Nephron progenitor cell (in vitro differentiated cells): ENCODE results near the gene SIRPD.

Experiments
- DNase-seq: peaks from one replicate; pipeline ENCODE4 v3.0.0; 2021
- H3K27ac Mint-ChIP-seq: 2 replicates; pipeline ENCODE4 v1.8.0; 2021; ENCODE audit warnings: mild to moderate bottlenecking, moderate library complexity, mixed read lengths
- H3K27me3 Mint-ChIP-seq: 2 replicates; pipeline ENCODE4 v1.8.0; 2021; ENCODE audit warnings: mild to moderate bottlenecking, low read depth, mixed read lengths; ENCODE audit not compliant: poor library complexity
- H3K36me3 Mint-ChIP-seq: 2 replicates; pipeline ENCODE4 v1.8.0; 2021; ENCODE audit warnings: low read depth, mixed read lengths
- H3K4me1 Mint-ChIP-seq: 2 replicates; pipeline ENCODE4 v1.8.0; 2021; ENCODE audit warnings: mixed read lengths
- H3K4me3 Mint-ChIP-seq: 2 replicates; pipeline ENCODE4 v1.8.0; 2021; ENCODE audit warnings: mild to moderate bottlenecking, moderate library complexity, mixed read lengths
- H3K9me3 Mint-ChIP-seq: 2 replicates; pipeline ENCODE4 v1.8.0; 2021; ENCODE audit warnings: mild to moderate bottlenecking, moderate library complexity, mixed read lengths
- CTCF ChIP-seq: fragments of 200-600 bp; sonication (generic); IDR thresholded peaks from 2 replicates; pipeline ENCODE4 v1.5.0; 2021; ENCODE audit warnings: antibody characterized with exemption

SIRPD gene

GRCh38 chr20:1557605-1558004 is at the start of gene SIRPD:
Gene SIRPD (minus strand): TSS chr20:1557705. CDS start chr20:1557653, 52 bp downstream.
- peaks cover 29% of the 10 kb centered on the region for H3K27me3 Mint-ChIP-seq
- TF ChIP-seq CTCF, result no peak
- no peak within 1 kb of the TSS for H3K4me3 Mint-ChIP-seq
- H3K4me1 Mint-ChIP-seq, result no peaks in the 10 kb centered on the region
- DNase-seq, result no peak
- H3K36me3 Mint-ChIP-seq, result no peaks in the 10 kb centered on the region
- H3K9me3 Mint-ChIP-seq, result peaks cover 12% of the 10 kb centered on the region
- H3K27ac Mint-ChIP-seq, result no peak within 1 kb of the TSS

- no peak overlapping the region for H3K27ac Mint-ChIP-seq
- H3K4me1 Mint-ChIP-seq, result no peaks in the 10 kb centered on the region
- no peak overlapping the region for H3K4me3 Mint-ChIP-seq
- no peak for TF ChIP-seq CTCF
- no peaks in the 10 kb centered on the region for H3K9me3 Mint-ChIP-seq
- no peaks in the 10 kb centered on the region for H3K36me3 Mint-ChIP-seq
- no peaks in the 10 kb centered on the region for H3K27me3 Mint-ChIP-seq
- no peak for DNase-seq
These were observed 43.2 kb upstream of the SIRPD start for GRCh38 chr20:1600736-1601135.

- H3K4me1 Mint-ChIP-seq, result no peaks in the 10 kb centered on the region
- no peaks in the 10 kb centered on the region for H3K36me3 Mint-ChIP-seq
- H3K9me3 Mint-ChIP-seq, result no peaks in the 10 kb centered on the region
- DNase-seq, result no peak
- H3K27me3 Mint-ChIP-seq, result no peaks in the 10 kb centered on the region
- TF ChIP-seq CTCF, result no peak
- H3K4me3 Mint-ChIP-seq, result no peak overlapping the region
- no peak overlapping the region for H3K27ac Mint-ChIP-seq
These were observed 37.8 kb upstream of the SIRPD start for GRCh38 chr20:1595333-1595732.

GRCh38 chr20:1588533-1589460 is 31.3 kb upstream of the SIRPD start:
- Mint-ChIP-seq H3K9me3 (no peaks in the 10 kb centered on the region), H3K27ac (no peak overlapping the region), H3K4me3 (no peak overlapping the region), H3K27me3 (no peaks in the 10 kb centered on the region), H3K4me1 (no peaks in the 10 kb centered on the region), H3K36me3 (no peaks in the 10 kb centered on the region)
- TF ChIP-seq CTCF, result no peak
- DNase-seq, result no peak

- DNase-seq, result no peak
- Mint-ChIP-seq H3K36me3 (no peaks in the 10 kb centered on the region), H3K4me3 (no peak overlapping the region), H3K27me3 (no peaks in the 10 kb centered on the region), H3K9me3 (no peaks in the 10 kb centered on the region), H3K27ac (no peak overlapping the region), H3K4me1 (no peaks in the 10 kb centered on the region)
- no peak for TF ChIP-seq CTCF
These were observed 30.5 kb upstream of the SIRPD start for GRCh38 chr20:1587781-1588532.
